ENCODE results near the gene CHRM4.

- TF ChIP-seq CTCF (IDR thresholded peaks at IDR 0.05; ENCODE audit: insufficient read depth, low read depth, low read length): no peak
- TF ChIP-seq EZH2 (IDR thresholded peaks at IDR 0.05; ENCODE audit: insufficient read depth, low read length): no peak
These were observed 23.7 kb downstream of the CHRM4 start for GRCh38 chr11:46367916-46368267.
